RPMI7951 (cell line): ENCODE measurements around the gene TTLL8. TPM values are rescaled to one million over a fixed set of nuclear protein-coding genes. Genes with fewer than 3 reads are reported as not detected.

ENCODE experiments used
- DNase-seq: peaks from one replicate; pipeline ENCODE4 v3.0.0-alpha.2; 2012; ENCODE audit warnings: low read depth
- total RNA-seq: library from RNA; depleted of rRNA; stranded (reverse); fragments of >200 nt; shearing (Covaris generic); gene quantifications from 2 replicates; pipeline ENCODE4 v1.2.3, GENCODE V29; 2014

TTLL8 gene
- total RNA-seq, 1 experiment from 2014 or later: not detected

GRCh38 chr22:50062509-50063135 is 4.5 kb upstream of the TTLL8 start:
- no peak for DNase-seq

GRCh38 chr22:50061824-50062355 is 3.8 kb upstream of the TTLL8 start:
- no peak for DNase-seq

DNA sequence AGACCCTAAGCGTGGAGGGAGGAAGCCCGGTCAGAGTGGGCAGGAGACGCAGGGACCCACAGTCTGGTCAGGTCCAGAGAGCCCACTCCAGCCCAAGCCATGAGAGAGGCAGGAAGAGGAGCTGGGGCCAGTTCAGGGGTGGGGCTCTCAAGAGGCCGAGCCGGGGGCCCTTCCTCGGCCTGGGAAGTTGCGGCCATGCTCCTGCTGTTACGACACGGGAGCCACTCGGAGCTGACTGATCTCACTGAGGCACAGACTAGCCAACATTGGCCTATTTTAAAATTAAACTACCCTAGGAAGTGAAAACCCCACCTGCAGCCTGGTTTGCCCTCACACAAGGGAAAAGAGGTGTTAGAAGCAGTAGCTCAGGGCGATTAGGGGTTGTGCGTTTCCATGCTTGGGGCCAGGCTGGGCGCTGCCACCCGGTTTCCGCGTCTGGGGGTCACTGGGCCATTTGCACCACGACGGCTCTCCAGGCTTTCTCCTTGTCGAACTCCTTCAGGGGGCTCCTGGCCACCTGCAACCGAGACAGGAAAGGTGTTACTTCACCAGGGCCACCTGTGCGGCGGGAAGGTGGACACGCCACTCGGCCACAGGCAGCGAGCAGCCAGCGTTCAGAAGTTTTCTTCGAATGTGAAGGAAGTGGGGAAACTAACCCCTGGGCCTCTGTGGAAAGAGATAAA is 3.2 kb upstream of the TTLL8 start:
- no peak for DNase-seq

GRCh38 chr22:50060441-50061140 is 2.5 kb upstream of the TTLL8 start:
- DNase-seq: no peak

- DNase-seq: no peak
Measured at GRCh38 chr22:50059881-50060262, 1.8 kb upstream of the TTLL8 start.

- DNase-seq: peak; percentile 6
Measured at GRCh38 chr22:50058906-50059880, 1.1 kb upstream of the TTLL8 start.

- DNase-seq: no peak
Measured at GRCh38 chr22:50057278-50058060, 629 bp downstream of the TTLL8 start.

DNA sequence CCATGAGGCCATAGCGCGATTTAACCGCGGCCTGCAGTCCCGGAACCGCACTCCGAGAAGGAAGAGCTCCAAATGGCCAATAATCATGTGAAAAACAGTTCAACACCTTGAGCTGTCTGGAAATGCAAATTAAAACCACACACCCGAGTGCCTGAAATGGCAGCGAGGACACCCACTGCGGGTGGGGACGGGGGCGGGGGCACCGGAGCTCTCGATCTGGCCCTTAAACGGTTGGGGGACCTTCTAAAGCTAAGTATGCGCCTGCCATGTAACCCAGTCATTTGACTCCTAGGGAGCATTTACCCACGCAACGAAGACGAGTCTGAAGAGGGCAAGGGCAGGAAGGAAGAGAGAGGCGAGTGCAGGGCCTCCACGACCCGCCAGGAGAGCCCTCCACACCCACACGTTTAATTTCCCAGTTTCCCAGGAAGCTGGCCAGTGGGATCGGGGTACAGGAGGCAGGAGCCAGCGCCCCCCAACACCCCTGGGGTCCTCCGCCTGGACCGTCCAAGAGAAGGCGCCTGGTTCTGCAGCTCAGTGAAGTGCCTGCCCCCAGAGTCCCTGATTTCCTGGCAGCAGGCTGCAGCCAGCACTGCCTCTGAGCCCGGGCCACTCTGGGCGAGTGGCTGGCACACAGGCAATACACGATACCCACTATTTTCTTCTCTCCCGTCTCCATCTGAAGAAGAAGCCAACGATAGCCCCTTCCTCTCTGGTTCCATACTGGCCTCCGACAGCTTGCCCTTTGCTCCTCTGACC is 1.7 kb downstream of the TTLL8 start:
- DNase-seq: no peak

- no peak for DNase-seq
Measured at GRCh38 chr22:50053861-50054260, 4.2 kb downstream of the TTLL8 start.

- no peak for DNase-seq
Measured at GRCh38 chr22:50051930-50052329, 6.2 kb downstream of the TTLL8 start.

GRCh38 chr22:50049299-50050195 is 8.6 kb downstream of the TTLL8 start:
- DNase-seq: no peak

- DNase-seq: no peak
Measured at GRCh38 chr22:50048836-50049235, 9.3 kb downstream of the TTLL8 start.

DNA sequence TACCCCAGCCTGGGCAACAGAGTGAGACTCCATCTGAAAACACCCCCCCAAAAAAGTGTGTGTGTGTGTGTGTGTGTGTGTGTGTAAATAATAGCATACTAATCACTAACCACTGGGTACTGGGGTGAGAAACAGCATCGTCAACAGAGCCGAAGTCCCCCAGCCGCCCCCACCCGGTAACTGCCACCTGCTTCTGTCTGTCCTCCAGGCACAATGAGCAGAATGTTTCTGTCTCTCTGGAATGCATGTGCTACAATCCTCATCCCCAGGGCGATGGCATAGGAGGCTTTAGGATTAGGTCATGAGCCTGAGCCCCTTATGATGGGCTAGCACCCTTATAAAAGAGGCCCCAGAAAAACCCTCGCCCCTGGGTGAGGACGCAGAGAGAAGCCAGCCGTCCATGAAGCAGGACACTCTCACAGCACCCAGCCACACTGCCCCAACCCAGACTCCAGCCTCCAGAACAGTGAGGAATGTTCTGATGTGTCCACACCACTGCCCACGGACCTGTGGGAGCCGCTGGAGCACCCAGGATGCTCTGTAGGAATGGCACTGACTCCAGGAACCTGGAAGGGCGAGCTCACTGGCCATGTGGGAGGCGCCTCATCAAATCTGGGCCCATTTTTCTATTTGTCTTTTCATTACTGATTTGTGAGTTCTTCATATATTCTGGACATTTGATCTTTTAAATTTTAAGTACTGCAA is 9.9 kb downstream of the TTLL8 start:
- DNase-seq: no peak

DNA sequence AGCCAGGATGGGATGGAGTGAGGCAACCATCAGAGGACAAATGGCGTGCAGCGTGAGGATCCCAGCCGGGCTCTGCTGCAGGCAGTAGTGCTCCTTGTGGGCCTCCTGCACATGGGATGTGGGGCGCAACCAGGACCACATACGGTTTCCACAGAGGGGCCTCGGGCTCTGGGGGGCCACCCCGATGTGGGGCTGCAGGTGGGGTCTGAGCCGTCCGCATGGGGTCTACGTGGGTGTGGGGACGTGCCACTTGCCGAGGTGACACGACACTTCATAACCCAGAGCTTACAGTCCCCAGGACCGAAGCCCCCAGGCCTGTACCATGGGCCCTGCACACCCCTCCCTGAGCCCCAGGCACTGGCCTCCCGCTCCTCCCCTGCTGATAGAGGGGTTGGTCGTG is 10.8 kb downstream of the TTLL8 start:
- no peak for DNase-seq

DNA sequence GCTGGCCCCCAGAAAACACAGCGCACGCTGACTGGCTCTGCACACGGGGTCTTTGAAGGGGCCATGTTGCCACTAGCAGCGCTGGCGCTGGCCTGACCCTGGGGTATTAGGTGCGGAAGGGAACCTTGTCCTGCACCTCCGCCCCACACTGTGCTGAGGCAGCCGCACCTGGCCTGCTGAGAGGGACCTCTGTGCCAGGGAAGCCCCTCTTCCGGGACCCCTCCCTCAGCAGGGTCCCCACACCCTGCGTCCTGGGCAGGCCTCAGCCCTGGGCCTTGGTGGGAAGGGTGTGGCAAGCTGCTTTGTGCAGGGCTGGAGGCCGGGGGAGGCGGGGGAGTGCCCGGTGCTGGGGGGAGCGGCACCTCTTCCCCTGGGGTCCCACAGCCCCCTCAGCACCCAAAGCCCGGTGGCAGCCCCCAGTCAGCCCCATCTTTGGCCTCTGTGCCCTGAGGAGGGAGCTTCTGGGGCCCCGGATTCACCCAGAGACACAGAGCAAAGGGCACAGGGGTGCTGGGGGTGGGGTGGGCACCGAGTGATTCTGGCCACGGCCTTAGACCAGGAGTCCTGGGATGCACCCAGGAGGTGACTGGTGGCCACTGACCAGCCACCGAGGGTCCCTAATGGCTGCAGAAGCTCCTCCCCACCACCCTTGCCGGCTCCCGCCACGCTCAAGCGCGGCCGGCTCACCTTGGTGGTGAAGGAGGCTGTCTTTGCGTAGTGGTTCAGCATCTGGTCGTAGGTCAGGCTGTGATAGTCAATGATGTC is 11.4 kb downstream of the TTLL8 start:
- no peak for DNase-seq

- DNase-seq: no peak
Measured at GRCh38 chr22:50046019-50046415, 12.1 kb downstream of the TTLL8 start.

GRCh38 chr22:50045211-50046018 is 12.7 kb downstream of the TTLL8 start:
- DNase-seq: no peak
